SK-N-SH treated with all-trans-retinoic acid at 6 μM for 48 hours (cell line): ENCODE measurements around the gene RPP30.

Source experiments
- ATAC-seq: fragments of 200-7000 bp; cut with Tn5 transposase; 3 replicates; pipeline ENCODE4 v1.9.1; 2020; ENCODE audit warnings: mild to moderate bottlenecking, moderate library complexity
- BACH2 ChIP-seq: fragments of 250-450 bp; sonication (Bioruptor Pico); IDR thresholded peaks from 2 replicates; pipeline ENCODE4 v1.9.0; 2021; ENCODE audit warnings: mild to moderate bottlenecking, borderline replicate concordance
- CREB5 ChIP-seq: fragments of 250-450 bp; sonication (Bioruptor Pico); IDR thresholded peaks from 2 replicates; pipeline ENCODE4 v1.5.1; 2020; ENCODE audit warnings: low read depth, mild to moderate bottlenecking, moderate library complexity
- CSRNP3 ChIP-seq: fragments of 250-450 bp; sonication (Bioruptor Pico); IDR thresholded peaks from 2 replicates; pipeline ENCODE4 v1.5.1; 2021; ENCODE audit warnings: mild to moderate bottlenecking, moderate library complexity
- ESRRG ChIP-seq: fragments of 250-450 bp; sonication (Bioruptor Pico); IDR thresholded peaks from 2 replicates; pipeline ENCODE4 v1.6.1; 2021; ENCODE audit warnings: mild to moderate bottlenecking
- OSR1 ChIP-seq: fragments of 250-450 bp; sonication (Bioruptor Pico); IDR thresholded peaks from 2 replicates; pipeline ENCODE4 v1.8.0; 2022; ENCODE audit warnings: moderate library complexity, mild to moderate bottlenecking, inconsistent platforms
- PATZ1 ChIP-seq: fragments of 250-450 bp; sonication (Bioruptor Pico); IDR thresholded peaks from 2 replicates; pipeline ENCODE4 v1.8.0; 2020; ENCODE audit warnings: mild to moderate bottlenecking, moderate library complexity, borderline replicate concordance
- POU6F1 ChIP-seq: fragments of 250-450 bp; sonication (Bioruptor Pico); IDR thresholded peaks from 2 replicates; pipeline ENCODE4 v1.8.0; 2021; ENCODE audit warnings: low read depth, mild to moderate bottlenecking, moderate library complexity, borderline replicate concordance
- PPARA ChIP-seq: fragments of 250-450 bp; sonication (Bioruptor Pico); IDR thresholded peaks from 2 replicates; pipeline ENCODE4 v1.5.0; 2020; ENCODE audit warnings: mild to moderate bottlenecking, borderline replicate concordance
- RARB ChIP-seq: fragments of 250-450 bp; sonication (Bioruptor Pico); IDR thresholded peaks from 2 replicates; pipeline ENCODE4 v1.8.0; 2021; ENCODE audit warnings: mild to moderate bottlenecking, moderate library complexity
- TSHZ2 ChIP-seq: fragments of 250-450 bp; sonication (Bioruptor Pico); IDR thresholded peaks from 2 replicates; pipeline ENCODE4 v1.5.0; 2020; ENCODE audit warnings: mild to moderate bottlenecking, moderate library complexity
- ZC3H10 ChIP-seq: fragments of 250-450 bp; sonication (Bioruptor Pico); IDR thresholded peaks from 2 replicates; pipeline ENCODE4 v1.5.1; 2021; ENCODE audit warnings: mild to moderate bottlenecking, moderate library complexity
- ZFP3 ChIP-seq: fragments of 250-450 bp; sonication (Bioruptor Pico); IDR thresholded peaks from 2 replicates; pipeline ENCODE4 v1.5.0; 2020; ENCODE audit warnings: mild to moderate bottlenecking, moderate library complexity
- ZNF565 ChIP-seq: fragments of 450-650 bp; formaldehyde crosslinking; conservative IDR thresholded peaks from 2 replicates; pipeline ENCODE4 v1.5.0; 2020; ENCODE audit warnings: low read depth, mild to moderate bottlenecking, moderate library complexity
- ZNF70 ChIP-seq: fragments of 450-650 bp; formaldehyde crosslinking; IDR thresholded peaks from 2 replicates; pipeline ENCODE4 v1.5.0; 2020; ENCODE audit warnings: mild to moderate bottlenecking, moderate library complexity
- ZNF8 ChIP-seq: fragments of 450-650 bp; formaldehyde crosslinking; IDR thresholded peaks from 2 replicates; pipeline ENCODE4 v1.5.0; 2020; ENCODE audit warnings: mild to moderate bottlenecking, moderate library complexity

The RPP30 gene

GRCh38 chr10:90944749-90945148 is 73.0 kb downstream of the RPP30 start:
- TF ChIP-seq BACH2 (CRISPR knock-in tag): no peak
- no peak for TF ChIP-seq RARB (CRISPR knock-in tag)
- no peak for TF ChIP-seq PATZ1 (CRISPR knock-in tag)
- no peak for TF ChIP-seq POU6F1
- no peak for TF ChIP-seq ESRRG (CRISPR knock-in tag)
- TF ChIP-seq CREB5 (CRISPR knock-in tag): no peak
- TF ChIP-seq PPARA: no peak
- no peak for TF ChIP-seq ZNF565
- no peak for TF ChIP-seq TSHZ2
- no peak for TF ChIP-seq ZFP3 (CRISPR knock-in tag)
- ATAC-seq: no peak

GRCh38 chr10:90945491-90946070 is 73.8 kb downstream of the RPP30 start:
- peak; percentile 40; the same call in 2 of the 3 replicates for ATAC-seq
- TF ChIP-seq OSR1 (no peak), ZNF70 (no peak), ESRRG (CRISPR knock-in tag) (no peak), CREB5 (CRISPR knock-in tag) (no peak), TSHZ2 (no peak), CSRNP3 (CRISPR knock-in tag) (no peak), PPARA (no peak), PATZ1 (CRISPR knock-in tag) (no peak), ZC3H10 (CRISPR knock-in tag) (no peak), ZNF8 (CRISPR knock-in tag) (no peak), RARB (CRISPR knock-in tag) (no peak)
